Cardiac muscle cell (in vitro differentiated cells and primary cell): ENCODE data around the gene RAMACL. TPM values are rescaled to one million over a fixed set of nuclear protein-coding genes. Genes with fewer than 3 reads are reported as not detected.

Source experiments
- DNase-seq, 2 donors: peaks; one replicate each; pipeline versions ENCODE4 v3.0.0 to v3.0.0-alpha.2; 2010 to 2017; ENCODE audit warnings: low read depth in 1 of 2, low spot score in 1 of 2
- H3K27ac ChIP-seq: fragments of 200-600 bp; sonication (generic); 2 replicates; pipeline ENCODE4 v1.5.1; 2016
- H3K27me3 ChIP-seq: fragments of 200-600 bp; sonication (generic); 2 replicates; pipeline ENCODE4 v1.6.0; 2016; ENCODE audit warnings: control low read depth
- H3K36me3 ChIP-seq: fragments of 200-600 bp; sonication (generic); 2 replicates; pipeline ENCODE4 v1.5.1; 2016; ENCODE audit warnings: control low read depth
- H3K4me1 ChIP-seq: fragments of 200-600 bp; sonication (generic); 2 replicates; pipeline ENCODE4 v1.8.1; 2017; ENCODE audit warnings: low read depth, mild to moderate bottlenecking, mixed run types
- H3K4me3 ChIP-seq: fragments of 200-600 bp; sonication (generic); 2 replicates; pipeline ENCODE4 v1.5.1; 2016; ENCODE audit warnings: mild to moderate bottlenecking
- H3K9me3 ChIP-seq: fragments of 200-600 bp; sonication (generic); 2 replicates; pipeline ENCODE4 v1.5.1; 2017; ENCODE audit warnings: low read depth, mild to moderate bottlenecking, control low read depth
- CTCF ChIP-seq: IDR thresholded peaks from 2 replicates; pipeline ENCODE4 v1.5.1; 2012; ENCODE audit warnings: low read depth, mild to moderate bottlenecking, low read length
- polyA plus RNA-seq: library from polyadenylated mRNA; unstranded; fragments of >200 nt; fragmentation: Nextera tagmentation; extraction: Ambion mirVana; gene quantifications from 2 replicates; pipeline ENCODE4 v1.2.1, GENCODE V29; 2016
- total RNA-seq: library from RNA; depleted of rRNA; stranded (reverse); fragments of >200 nt; gene quantifications from 2 replicates; pipeline ENCODE4 v1.2.3, GENCODE V29; 2016

The RAMACL gene
- total and polyA plus RNA-seq, 2 experiments from 2014 or later = 0.44 to 0.45 TPM

GRCh38 chr6:166597711-166598440 is 11.4 kb upstream of the RAMACL start:
- DNase-seq = no peak
- Histone ChIP-seq H3K4me1 (no peaks in the 10 kb centered on the region), H3K36me3 (no peaks in the 10 kb centered on the region), H3K27ac (no peak overlapping the region), H3K27me3 (no peaks in the 10 kb centered on the region), H3K9me3 (no peaks in the 10 kb centered on the region), H3K4me3 (no peak overlapping the region)
- TF ChIP-seq CTCF = no peak

GRCh38 chr6:166596776-166597507 is 10.5 kb upstream of the RAMACL start:
- Histone ChIP-seq H3K27me3 (no peaks in the 10 kb centered on the region), H3K4me1 (no peaks in the 10 kb centered on the region), H3K4me3 (no peak overlapping the region), H3K27ac (no peak overlapping the region), H3K36me3 (no peaks in the 10 kb centered on the region), H3K9me3 (no peaks in the 10 kb centered on the region)
- no peak for DNase-seq
- no peak for TF ChIP-seq CTCF

- TF ChIP-seq CTCF = no peak
- no peaks in the 10 kb centered on the region for H3K27me3 ChIP-seq
- no peaks in the 10 kb centered on the region for H3K9me3 ChIP-seq
- no peak overlapping the region for H3K4me3 ChIP-seq
- H3K4me1 ChIP-seq = no peaks in the 10 kb centered on the region
- DNase-seq = no peak
- no peak overlapping the region for H3K27ac ChIP-seq
- no peaks in the 10 kb centered on the region for H3K36me3 ChIP-seq
Observed at GRCh38 chr6:166595949-166596348, 9.5 kb upstream of the RAMACL start.

- Histone ChIP-seq H3K36me3 (no peaks in the 10 kb centered on the region), H3K27me3 (no peaks in the 10 kb centered on the region), H3K27ac (no peak overlapping the region), H3K4me3 (no peak overlapping the region), H3K4me1 (no peaks in the 10 kb centered on the region), H3K9me3 (no peaks in the 10 kb centered on the region)
- TF ChIP-seq CTCF = no peak
- peak in 1 of 2 donors; percentile 90 for DNase-seq
Observed at GRCh38 chr6:166595061-166595780, 8.7 kb upstream of the RAMACL start.

GRCh38 chr6:166592821-166593220 is 6.3 kb upstream of the RAMACL start:
- no peak overlapping the region for H3K4me3 ChIP-seq
- no peak overlapping the region for H3K27ac ChIP-seq
- DNase-seq = peak in 1 of 2 donors; percentile 57
- H3K4me1 ChIP-seq = no peaks in the 10 kb centered on the region
- no peaks in the 10 kb centered on the region for H3K27me3 ChIP-seq
- no peak for TF ChIP-seq CTCF
- no peaks in the 10 kb centered on the region for H3K9me3 ChIP-seq
- H3K36me3 ChIP-seq = no peaks in the 10 kb centered on the region
